Cardiac muscle cell (in vitro differentiated cells and primary cell): ENCODE results near the gene LRRC3B. TPM values are rescaled to one million over a fixed set of nuclear protein-coding genes. Genes with fewer than 3 reads are reported as not detected.

ENCODE experiments used
- DNase-seq, 2 donors: peaks; one replicate each; pipeline versions ENCODE4 v3.0.0 to v3.0.0-alpha.2; 2010 to 2017; ENCODE audit warnings: low read depth in 1 of 2, low spot score in 1 of 2
- H3K27ac ChIP-seq: fragments of 200-600 bp; sonication (generic); 2 replicates; pipeline ENCODE4 v1.5.1; 2016
- H3K27me3 ChIP-seq: fragments of 200-600 bp; sonication (generic); 2 replicates; pipeline ENCODE4 v1.6.0; 2016; ENCODE audit warnings: control low read depth
- H3K36me3 ChIP-seq: fragments of 200-600 bp; sonication (generic); 2 replicates; pipeline ENCODE4 v1.5.1; 2016; ENCODE audit warnings: control low read depth
- H3K4me1 ChIP-seq: fragments of 200-600 bp; sonication (generic); 2 replicates; pipeline ENCODE4 v1.8.1; 2017; ENCODE audit warnings: low read depth, mild to moderate bottlenecking, mixed run types
- H3K4me3 ChIP-seq: fragments of 200-600 bp; sonication (generic); 2 replicates; pipeline ENCODE4 v1.5.1; 2016; ENCODE audit warnings: mild to moderate bottlenecking
- H3K9me3 ChIP-seq: fragments of 200-600 bp; sonication (generic); 2 replicates; pipeline ENCODE4 v1.5.1; 2017; ENCODE audit warnings: low read depth, mild to moderate bottlenecking, control low read depth
- polyA plus RNA-seq: library from polyadenylated mRNA; unstranded; fragments of >200 nt; fragmentation: Nextera tagmentation; extraction: Ambion mirVana; gene quantifications from 2 replicates; pipeline ENCODE4 v1.2.1, GENCODE V29; 2016
- total RNA-seq: library from RNA; depleted of rRNA; stranded (reverse); fragments of >200 nt; gene quantifications from 2 replicates; pipeline ENCODE4 v1.2.3, GENCODE V29; 2016
- TF ChIP-seq, protein P1 (sequence below): IDR thresholded peaks from 2 replicates; pipeline ENCODE4 v1.5.1; 2012; ENCODE audit warnings: low read depth, mild to moderate bottlenecking, low read length

The LRRC3B gene
- total and polyA plus RNA-seq, 2 experiments from 2014 or later = 0.09 TPM; not detected in 1

DNA sequence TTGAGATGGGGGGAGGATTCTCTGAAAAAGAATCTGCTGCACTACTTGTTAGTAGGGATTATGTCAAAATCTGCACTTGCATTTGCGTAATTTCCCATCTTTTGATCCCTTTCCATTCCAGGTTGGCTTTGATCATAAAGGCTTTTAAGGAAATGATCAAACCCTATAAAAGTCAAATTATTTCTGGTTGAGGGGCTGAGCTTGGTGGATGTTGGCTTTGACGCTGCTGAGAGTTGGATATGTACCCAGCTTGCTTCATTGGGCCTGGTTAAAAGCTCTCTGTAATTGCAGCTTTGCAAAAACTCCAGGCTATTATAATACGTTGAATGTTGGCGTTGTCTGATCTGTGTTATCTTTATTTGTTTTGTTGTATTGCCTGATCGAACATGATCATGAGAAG lies 12.0 kb downstream of the LRRC3B start:
- H3K4me3 ChIP-seq = no peak overlapping the region
- TF ChIP-seq, protein P1, sequence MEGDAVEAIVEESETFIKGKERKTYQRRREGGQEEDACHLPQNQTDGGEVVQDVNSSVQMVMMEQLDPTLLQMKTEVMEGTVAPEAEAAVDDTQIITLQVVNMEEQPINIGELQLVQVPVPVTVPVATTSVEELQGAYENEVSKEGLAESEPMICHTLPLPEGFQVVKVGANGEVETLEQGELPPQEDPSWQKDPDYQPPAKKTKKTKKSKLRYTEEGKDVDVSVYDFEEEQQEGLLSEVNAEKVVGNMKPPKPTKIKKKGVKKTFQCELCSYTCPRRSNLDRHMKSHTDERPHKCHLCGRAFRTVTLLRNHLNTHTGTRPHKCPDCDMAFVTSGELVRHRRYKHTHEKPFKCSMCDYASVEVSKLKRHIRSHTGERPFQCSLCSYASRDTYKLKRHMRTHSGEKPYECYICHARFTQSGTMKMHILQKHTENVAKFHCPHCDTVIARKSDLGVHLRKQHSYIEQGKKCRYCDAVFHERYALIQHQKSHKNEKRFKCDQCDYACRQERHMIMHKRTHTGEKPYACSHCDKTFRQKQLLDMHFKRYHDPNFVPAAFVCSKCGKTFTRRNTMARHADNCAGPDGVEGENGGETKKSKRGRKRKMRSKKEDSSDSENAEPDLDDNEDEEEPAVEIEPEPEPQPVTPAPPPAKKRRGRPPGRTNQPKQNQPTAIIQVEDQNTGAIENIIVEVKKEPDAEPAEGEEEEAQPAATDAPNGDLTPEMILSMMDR = no peak
- no peak for DNase-seq
- no peaks in the 10 kb centered on the region for H3K36me3 ChIP-seq
- no peaks in the 10 kb centered on the region for H3K27me3 ChIP-seq
- H3K4me1 ChIP-seq = no peaks in the 10 kb centered on the region
- H3K27ac ChIP-seq = no peak overlapping the region
- no peaks in the 10 kb centered on the region for H3K9me3 ChIP-seq

DNA sequence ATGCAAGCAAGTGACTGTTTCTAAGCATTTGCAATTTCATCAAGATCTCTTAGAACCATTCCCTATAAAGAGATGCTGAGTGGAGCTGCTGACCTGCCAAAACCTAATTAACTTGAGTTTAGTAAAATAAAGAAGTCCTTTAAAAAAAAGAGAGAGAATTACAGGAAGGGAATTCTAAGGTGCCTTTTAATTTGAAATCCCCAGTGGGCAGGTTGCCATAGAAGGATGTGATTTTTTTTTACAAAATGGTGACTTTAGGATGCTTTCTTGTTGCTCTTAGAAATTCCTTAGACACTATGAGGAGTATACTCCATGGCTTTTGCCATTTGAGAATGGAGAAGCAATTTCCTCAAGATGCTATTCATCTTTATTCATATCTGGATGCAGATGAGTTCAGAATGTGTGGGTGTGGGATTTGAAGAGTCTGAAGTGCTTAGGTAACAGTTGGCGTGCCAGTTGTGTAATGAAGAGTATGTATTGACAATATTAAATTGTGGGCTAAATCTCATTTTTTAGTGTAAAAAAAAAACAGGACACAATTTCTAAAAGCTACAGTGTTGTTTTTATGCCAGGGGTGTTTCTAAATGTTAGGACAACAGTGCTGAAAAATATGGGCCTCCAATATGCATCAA lies 13.6 kb downstream of the LRRC3B start:
- Histone ChIP-seq H3K4me1 (no peaks in the 10 kb centered on the region), H3K36me3 (no peaks in the 10 kb centered on the region), H3K27ac (no peak overlapping the region), H3K27me3 (no peaks in the 10 kb centered on the region), H3K9me3 (no peaks in the 10 kb centered on the region), H3K4me3 (no peak overlapping the region)
- TF ChIP-seq, protein P1 = no peak
- DNase-seq = no peak

GRCh38 chr3:26637698-26638097 lies 15.1 kb downstream of the LRRC3B start:
- TF ChIP-seq, protein P1 = no peak
- Histone ChIP-seq H3K36me3 (no peaks in the 10 kb centered on the region), H3K9me3 (no peaks in the 10 kb centered on the region), H3K27me3 (no peaks in the 10 kb centered on the region), H3K27ac (no peak overlapping the region), H3K4me1 (no peaks in the 10 kb centered on the region), H3K4me3 (no peak overlapping the region)
- no peak for DNase-seq

DNA sequence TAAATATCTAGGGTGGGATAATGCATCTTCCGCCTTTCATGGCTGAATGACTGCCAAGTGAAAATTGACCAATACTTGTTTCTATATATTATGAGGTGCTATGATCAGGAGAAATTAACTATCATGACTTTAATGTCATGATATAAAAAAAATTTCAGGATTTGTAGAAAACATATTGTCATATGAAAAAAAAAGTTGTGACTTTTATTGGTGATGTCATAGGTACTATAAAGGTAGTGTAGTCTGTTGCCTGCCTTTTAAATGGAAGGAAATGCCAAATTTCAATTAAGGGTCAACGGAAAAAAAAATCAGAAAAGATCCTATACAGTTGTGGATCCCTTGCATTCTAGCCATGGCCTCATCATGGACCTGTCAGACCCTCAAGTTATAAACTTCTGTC lies 15.5 kb downstream of the LRRC3B start:
- H3K36me3 ChIP-seq = no peaks in the 10 kb centered on the region
- no peak overlapping the region for H3K27ac ChIP-seq
- H3K27me3 ChIP-seq = no peaks in the 10 kb centered on the region
- H3K4me1 ChIP-seq = no peaks in the 10 kb centered on the region
- DNase-seq = no peak
- TF ChIP-seq, protein P1 = no peak
- H3K9me3 ChIP-seq = no peaks in the 10 kb centered on the region
- no peak overlapping the region for H3K4me3 ChIP-seq

DNA sequence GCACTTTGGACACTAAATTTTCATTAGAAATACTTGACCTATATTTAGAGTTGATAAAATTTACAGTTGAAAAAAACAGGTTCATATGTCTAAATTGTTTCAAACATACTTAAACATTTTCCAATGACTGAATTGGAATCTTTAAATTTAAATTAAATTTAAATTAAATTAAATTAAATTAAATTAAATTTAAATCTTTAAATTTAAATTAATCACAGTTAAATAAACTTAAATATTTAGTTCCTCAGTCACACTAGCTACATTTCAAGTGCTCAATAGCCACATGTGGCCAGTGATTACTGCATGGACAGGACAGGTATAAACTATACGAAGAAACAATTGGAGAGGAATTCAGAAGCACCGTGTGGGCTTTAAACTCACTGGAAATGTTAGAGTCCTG lies 16.8 kb downstream of the LRRC3B start:
- H3K4me3 ChIP-seq = no peak overlapping the region
- no peak for DNase-seq
- no peak overlapping the region for H3K27ac ChIP-seq
- no peaks in the 10 kb centered on the region for H3K4me1 ChIP-seq
- no peaks in the 10 kb centered on the region for H3K27me3 ChIP-seq
- no peaks in the 10 kb centered on the region for H3K36me3 ChIP-seq
- no peaks in the 10 kb centered on the region for H3K9me3 ChIP-seq
- TF ChIP-seq, protein P1 = no peak
